Uterus (tissue), 4 donors: ENCODE data around the gene ACAD10. TPM values are rescaled to one million over a fixed set of nuclear protein-coding genes. Genes with fewer than 3 reads are reported as not detected.
"Not testable (repeated sequence)": the region's sequence is repeated elsewhere in the genome, so short reads cannot be mapped to it uniquely, and the experiment has no call there.

Experiments used
- DNase-seq, 2 donors: peaks; one replicate each; pipeline ENCODE4 v3.0.0-alpha.2; 2019 to 2020
- H3K27ac ChIP-seq, 2 donors: fragments of 200-600 bp; sonication (generic); 1 replicate in 1 of 2; 2 replicates in 1 of 2; pipeline ENCODE4 v1.5.1; 2016 to 2018
- H3K27me3 ChIP-seq, 2 donors: fragments of 200-600 bp; sonication (generic); one replicate each; pipeline ENCODE4 v1.5.1; 2018 to 2019; ENCODE audit warnings: control low read depth in 1 of 2
- H3K36me3 ChIP-seq, 2 donors: fragments of 200-600 bp; sonication (generic); one replicate each; pipeline ENCODE4 v1.5.1; 2019; ENCODE audit warnings: control low read depth in 1 of 2
- H3K4me1 ChIP-seq, 2 donors: fragments of 200-600 bp; sonication (generic); one replicate each; pipeline ENCODE4 v1.5.1; 2018 to 2019; ENCODE audit warnings: control low read depth in 1 of 2
- H3K4me3 ChIP-seq, 2 donors: fragments of 200-600 bp; sonication (generic); 1 replicate in 1 of 2; 2 replicates in 1 of 2; pipeline ENCODE4 v1.5.1; 2018 to 2019; ENCODE audit warnings: mild to moderate bottlenecking in 1 of 2
- H3K9me3 ChIP-seq, 2 donors: fragments of 200-600 bp; sonication (generic); one replicate each; pipeline ENCODE4 v1.5.1; 2019; ENCODE audit warnings: control low read depth in 1 of 2
- POLR2A ChIP-seq, 2 donors: fragments of 450-650 bp; IDR thresholded peaks; one replicate each; pipeline ENCODE4 v1.6.1; 2016; ENCODE audit warnings: antibody characterized with exemption in 2 of 2, mild to moderate bottlenecking in 1 of 2, moderate library complexity in 1 of 2
- intact Hi-C: fragments of 100-400 bp; cut with DNase I; formaldehyde crosslinking; loops from one replicate; pipeline ENCODE4 v1.15.1; 2023; ENCODE audit warnings: low total_unique reads
- total RNA-seq, 4 donors: library from RNA; depleted of rRNA in 3 of 4; stranded (reverse); fragments of >200 nt in 3 of 4; gene quantifications; one replicate each; pipeline versions ENCODE4 v1.1.0 to v1.2.4, GENCODE V29; 2014 to 2023
- TF ChIP-seq, protein P1 (sequence below), 4 experiments: fragments of 200-600 bp in 2 of 4; fragments of 450-650 bp in 2 of 4; sonication (generic) in 2 of 4; IDR thresholded peaks; one replicate each; pipeline ENCODE4 v1.5.1; 2016 to 2019; ENCODE audit warnings: antibody characterized with exemption in 4 of 4, mild to moderate bottlenecking in 2 of 4, moderate library complexity in 1 of 4
- donor health status: DM: yes; HTN: yes; CAD: no.

Gene ACAD10
- total RNA-seq, 4 donors from 2014 or later: 19.4 to 46.4 (median 26.7) TPM

DNA sequence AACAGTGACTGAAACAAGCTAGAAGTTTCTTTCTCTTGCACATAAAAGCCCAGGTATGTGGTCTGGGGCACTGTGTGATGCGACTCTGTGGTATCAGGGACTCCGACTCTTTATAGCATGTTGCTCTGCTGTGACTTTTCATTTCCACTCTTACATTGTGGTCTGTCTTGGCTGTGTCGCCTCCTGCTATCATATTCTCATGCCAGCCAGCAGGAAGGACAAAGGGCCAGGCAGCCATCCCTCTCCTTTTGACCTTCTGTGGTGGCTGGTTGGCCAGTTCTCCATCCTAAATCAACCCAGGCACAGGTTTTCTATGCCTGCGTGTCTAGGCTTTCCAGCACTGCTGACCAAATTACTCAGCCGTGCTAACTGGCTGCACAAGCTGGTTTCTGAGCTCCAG is 8.0 kb downstream of the ACAD10 start:
- Histone ChIP-seq H3K9me3 (no peaks in the 10 kb centered on the region), H3K4me3 (no peak overlapping the region), H3K4me1 (no peaks in the 10 kb centered on the region), H3K27ac (no peak overlapping the region), H3K27me3 (no peaks in the 10 kb centered on the region), H3K36me3 (no peaks in the 10 kb centered on the region)
- intact Hi-C loops: no loop called here
- DNase-seq: no peak
- TF ChIP-seq POLR2A (IDR thresholded peaks at IDR 0.05): no peak
- TF ChIP-seq, protein P1, sequence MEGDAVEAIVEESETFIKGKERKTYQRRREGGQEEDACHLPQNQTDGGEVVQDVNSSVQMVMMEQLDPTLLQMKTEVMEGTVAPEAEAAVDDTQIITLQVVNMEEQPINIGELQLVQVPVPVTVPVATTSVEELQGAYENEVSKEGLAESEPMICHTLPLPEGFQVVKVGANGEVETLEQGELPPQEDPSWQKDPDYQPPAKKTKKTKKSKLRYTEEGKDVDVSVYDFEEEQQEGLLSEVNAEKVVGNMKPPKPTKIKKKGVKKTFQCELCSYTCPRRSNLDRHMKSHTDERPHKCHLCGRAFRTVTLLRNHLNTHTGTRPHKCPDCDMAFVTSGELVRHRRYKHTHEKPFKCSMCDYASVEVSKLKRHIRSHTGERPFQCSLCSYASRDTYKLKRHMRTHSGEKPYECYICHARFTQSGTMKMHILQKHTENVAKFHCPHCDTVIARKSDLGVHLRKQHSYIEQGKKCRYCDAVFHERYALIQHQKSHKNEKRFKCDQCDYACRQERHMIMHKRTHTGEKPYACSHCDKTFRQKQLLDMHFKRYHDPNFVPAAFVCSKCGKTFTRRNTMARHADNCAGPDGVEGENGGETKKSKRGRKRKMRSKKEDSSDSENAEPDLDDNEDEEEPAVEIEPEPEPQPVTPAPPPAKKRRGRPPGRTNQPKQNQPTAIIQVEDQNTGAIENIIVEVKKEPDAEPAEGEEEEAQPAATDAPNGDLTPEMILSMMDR (IDR thresholded peaks at IDR 0.05): no peak

DNA sequence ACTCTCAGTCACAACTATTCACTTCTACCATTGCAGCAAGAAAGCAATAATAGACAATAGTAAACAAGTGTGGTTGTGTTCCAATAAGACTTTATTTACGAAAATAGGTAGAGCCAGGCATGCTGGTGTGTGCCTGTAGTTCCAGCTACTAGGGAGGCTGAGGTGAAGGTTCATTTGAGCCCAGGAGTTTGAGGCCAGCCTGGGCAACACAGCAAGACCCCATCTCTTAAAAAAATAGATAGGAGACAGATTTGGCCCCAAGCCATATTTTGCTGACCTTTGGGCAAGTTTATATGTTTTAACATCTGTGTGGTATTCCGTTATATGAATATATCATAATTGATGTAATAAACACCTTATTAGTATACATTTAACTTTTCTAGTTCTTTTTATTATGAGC is 14.1 kb downstream of the ACAD10 start:
- intact Hi-C loops: no loop called here
- H3K27ac ChIP-seq: no peak overlapping the region
- no peaks in the 10 kb centered on the region for H3K36me3 ChIP-seq
- no peaks in the 10 kb centered on the region for H3K9me3 ChIP-seq
- H3K27me3 ChIP-seq: no peaks in the 10 kb centered on the region
- H3K4me1 ChIP-seq: no peaks in the 10 kb centered on the region
- H3K4me3 ChIP-seq: no peak overlapping the region
- no peak for DNase-seq
- TF ChIP-seq POLR2A (IDR thresholded peaks at IDR 0.05): no peak
- TF ChIP-seq, protein P1 (IDR thresholded peaks at IDR 0.05): no peak

DNA sequence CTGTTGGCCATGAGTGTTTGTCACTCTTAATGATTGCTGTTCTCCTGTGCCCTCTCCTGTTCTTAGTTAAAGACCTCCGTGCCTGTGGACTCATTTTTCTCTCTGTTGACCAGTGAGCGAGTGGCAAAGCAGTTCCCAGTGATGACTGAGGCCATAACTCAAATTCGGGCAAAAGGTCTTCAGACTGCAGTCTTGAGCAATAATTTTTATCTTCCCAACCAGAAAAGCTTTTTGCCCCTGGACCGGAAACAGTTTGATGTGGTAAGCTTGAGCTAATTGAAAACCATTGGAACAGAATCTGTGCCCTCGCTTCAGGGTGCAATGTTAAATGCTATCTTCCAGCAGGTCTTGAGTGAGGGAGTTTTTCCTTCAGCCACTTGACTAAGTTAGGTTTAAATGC is 19.8 kb downstream of the ACAD10 start:
- no peaks in the 10 kb centered on the region for H3K9me3 ChIP-seq
- no peak for DNase-seq
- H3K4me1 ChIP-seq: no peaks in the 10 kb centered on the region
- intact Hi-C loops: no loop called here
- H3K36me3 ChIP-seq: no peaks in the 10 kb centered on the region
- H3K4me3 ChIP-seq: no peak overlapping the region
- H3K27me3 ChIP-seq: no peaks in the 10 kb centered on the region
- H3K27ac ChIP-seq: no peak overlapping the region
- no peak for TF ChIP-seq POLR2A (IDR thresholded peaks at IDR 0.05)
- TF ChIP-seq, protein P1 (IDR thresholded peaks at IDR 0.05): no peak

DNA sequence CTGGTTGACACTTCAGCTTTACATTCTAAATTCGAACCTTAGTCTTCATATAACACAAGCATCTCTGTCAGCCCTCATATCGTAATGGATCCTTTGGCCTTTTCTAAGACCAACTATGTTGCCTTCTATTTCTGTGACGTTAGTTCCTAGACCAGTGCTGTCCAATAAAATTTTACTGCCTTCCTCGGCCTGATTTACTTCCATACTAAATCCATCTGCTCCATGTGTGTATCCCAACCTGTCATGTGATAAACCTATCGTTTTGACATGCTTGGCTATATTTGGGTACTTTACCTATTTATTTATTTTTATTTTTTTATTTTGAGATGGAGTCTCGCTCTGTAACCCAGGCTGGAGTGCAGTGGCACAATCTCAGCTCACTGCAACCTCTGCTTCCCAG is 20.3 kb downstream of the ACAD10 start:
- Histone ChIP-seq H3K4me1 (no peaks in the 10 kb centered on the region), H3K4me3 (no peak overlapping the region), H3K27me3 (no peaks in the 10 kb centered on the region), H3K9me3 (no peaks in the 10 kb centered on the region), H3K27ac (no peak overlapping the region), H3K36me3 (no peaks in the 10 kb centered on the region)
- DNase-seq: no peak
- intact Hi-C loops: no loop called here
- no peak for TF ChIP-seq POLR2A (IDR thresholded peaks at IDR 0.05)
- TF ChIP-seq, protein P1 (IDR thresholded peaks at IDR 0.05): no peak

DNA sequence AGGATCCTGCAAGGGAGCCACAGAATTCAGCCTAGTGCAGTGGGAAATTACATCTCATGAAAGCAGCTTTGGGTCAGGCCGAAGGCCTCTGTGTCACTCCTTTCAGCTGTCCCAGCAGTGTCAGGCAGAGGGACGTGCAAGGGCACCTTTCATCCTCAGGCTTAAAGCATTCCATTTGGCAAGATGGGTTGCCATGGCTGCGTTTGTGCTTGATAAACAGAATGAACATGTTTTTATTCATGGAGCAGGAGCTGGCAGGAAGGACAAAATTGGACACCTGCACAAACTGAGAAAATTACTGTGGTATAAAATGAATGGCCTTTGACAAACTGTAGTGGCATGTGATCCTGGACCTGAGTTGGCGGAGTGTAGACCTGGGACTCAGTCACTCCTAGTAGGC is 29.4 kb downstream of the ACAD10 start:
- no peak overlapping the region for H3K27ac ChIP-seq
- H3K36me3 ChIP-seq: no peaks in the 10 kb centered on the region
- H3K4me3 ChIP-seq: no peak overlapping the region
- intact Hi-C loops: no loop called here
- TF ChIP-seq, protein P1 (IDR thresholded peaks at IDR 0.05): no peak
- no peak for TF ChIP-seq POLR2A (IDR thresholded peaks at IDR 0.05)
- H3K9me3 ChIP-seq: no peaks in the 10 kb centered on the region
- no peaks in the 10 kb centered on the region for H3K4me1 ChIP-seq
- no peaks in the 10 kb centered on the region for H3K27me3 ChIP-seq
- DNase-seq: no peak

DNA sequence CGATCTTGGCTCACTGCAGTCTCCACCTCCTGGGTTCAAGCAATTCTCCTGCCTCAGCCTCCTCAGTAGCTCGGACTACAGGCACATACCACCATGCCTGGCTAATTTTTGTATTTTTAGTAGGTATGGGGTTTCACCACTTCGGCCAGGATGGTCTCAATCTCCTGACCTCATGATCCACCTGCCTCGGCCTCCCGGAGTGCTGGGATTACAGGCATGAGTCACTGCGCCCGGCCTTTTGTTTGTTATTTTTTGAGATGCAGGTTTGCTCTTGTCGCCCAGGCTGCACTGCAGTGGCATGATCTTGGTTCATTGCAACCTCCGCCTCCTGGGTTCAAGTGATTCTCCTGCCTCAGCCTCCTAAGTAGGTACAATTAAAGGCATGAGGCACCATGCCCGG is 33.5 kb downstream of the ACAD10 start:
- H3K27ac ChIP-seq, H3K4me3 ChIP-seq, H3K4me1 ChIP-seq, H3K9me3 ChIP-seq, H3K27me3 ChIP-seq, H3K36me3 ChIP-seq, intact Hi-C loops, DNase-seq: not testable (repeated sequence)
